HG03342 (cell line): ENCODE measurements around the gene RAPH1.
A peak's percentile ranks its signal among the peaks of the same experiment; 100 is the strongest.

ENCODE experiments used
- ATAC-seq: cut with Tn5 transposase; IDR thresholded peaks from one replicate; pipeline ENCODE4 v1.9.1; 2021; ENCODE audit warnings: mild to moderate bottlenecking, moderate library complexity; ENCODE audit not compliant: unreplicated experiment

The RAPH1 gene

GRCh38 chr2:203535078-203535783 lies at the start of gene RAPH1:
TSS of gene RAPH1 (minus strand) at chr2:203535301. CDS start at chr2:203495353, 39,948 bp downstream.
- ATAC-seq, result peak; percentile 70

GRCh38 chr2:203584784-203585183 lies 49.7 kb upstream of the RAPH1 start:
- ATAC-seq, result no peak

GRCh38 chr2:203583701-203584100 lies 48.6 kb upstream of the RAPH1 start:
- peak; percentile 45 for ATAC-seq

GRCh38 chr2:203583084-203583695 lies 48.1 kb upstream of the RAPH1 start:
- ATAC-seq, result no peak

GRCh38 chr2:203582468-203582867 lies 47.4 kb upstream of the RAPH1 start:
- ATAC-seq, result no peak

- ATAC-seq, result no peak
Measured at GRCh38 chr2:203580844-203581243, 45.7 kb upstream of the RAPH1 start.

GRCh38 chr2:203579730-203580129 lies 44.6 kb upstream of the RAPH1 start:
- no peak for ATAC-seq

- ATAC-seq, result peak; percentile 94
Measured at GRCh38 chr2:203578759-203579643, 43.9 kb upstream of the RAPH1 start.

- no peak for ATAC-seq
Measured at GRCh38 chr2:203574824-203575223, 39.7 kb upstream of the RAPH1 start.

- ATAC-seq, result no peak
Measured at GRCh38 chr2:203572316-203572715, 37.2 kb upstream of the RAPH1 start.

- no peak for ATAC-seq
Measured at GRCh38 chr2:203569677-203570316, 34.7 kb upstream of the RAPH1 start.

- no peak for ATAC-seq
Measured at GRCh38 chr2:203567691-203568090, 32.6 kb upstream of the RAPH1 start.

GRCh38 chr2:203566161-203566560 lies 31.1 kb upstream of the RAPH1 start:
- ATAC-seq, result no peak

GRCh38 chr2:203565076-203565475 lies 30.0 kb upstream of the RAPH1 start:
- ATAC-seq, result no peak

- ATAC-seq, result no peak
Measured at GRCh38 chr2:203562268-203562667, 27.2 kb upstream of the RAPH1 start.

- no peak for ATAC-seq
Measured at GRCh38 chr2:203559641-203560040, 24.5 kb upstream of the RAPH1 start.

GRCh38 chr2:203553784-203554183 lies 18.7 kb upstream of the RAPH1 start:
- ATAC-seq, result no peak

- ATAC-seq, result no peak
Measured at GRCh38 chr2:203551778-203552177, 16.7 kb upstream of the RAPH1 start.

GRCh38 chr2:203550266-203550665 lies 15.2 kb upstream of the RAPH1 start:
- no peak for ATAC-seq

GRCh38 chr2:203549406-203549805 lies 14.3 kb upstream of the RAPH1 start:
- no peak for ATAC-seq

- no peak for ATAC-seq
Measured at GRCh38 chr2:203548887-203549286, 13.8 kb upstream of the RAPH1 start.
